ENCODE results near the gene PLA2G12B. TPM values are rescaled to one million over a fixed set of nuclear protein-coding genes. Genes with fewer than 3 reads are reported as not detected.

Gene PLA2G12B, protein sequence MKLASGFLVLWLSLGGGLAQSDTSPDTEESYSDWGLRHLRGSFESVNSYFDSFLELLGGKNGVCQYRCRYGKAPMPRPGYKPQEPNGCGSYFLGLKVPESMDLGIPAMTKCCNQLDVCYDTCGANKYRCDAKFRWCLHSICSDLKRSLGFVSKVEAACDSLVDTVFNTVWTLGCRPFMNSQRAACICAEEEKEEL
- 0.28 TPM in 1 of 2 replicates, not detected in the other for polyA plus RNA-seq

DNA sequence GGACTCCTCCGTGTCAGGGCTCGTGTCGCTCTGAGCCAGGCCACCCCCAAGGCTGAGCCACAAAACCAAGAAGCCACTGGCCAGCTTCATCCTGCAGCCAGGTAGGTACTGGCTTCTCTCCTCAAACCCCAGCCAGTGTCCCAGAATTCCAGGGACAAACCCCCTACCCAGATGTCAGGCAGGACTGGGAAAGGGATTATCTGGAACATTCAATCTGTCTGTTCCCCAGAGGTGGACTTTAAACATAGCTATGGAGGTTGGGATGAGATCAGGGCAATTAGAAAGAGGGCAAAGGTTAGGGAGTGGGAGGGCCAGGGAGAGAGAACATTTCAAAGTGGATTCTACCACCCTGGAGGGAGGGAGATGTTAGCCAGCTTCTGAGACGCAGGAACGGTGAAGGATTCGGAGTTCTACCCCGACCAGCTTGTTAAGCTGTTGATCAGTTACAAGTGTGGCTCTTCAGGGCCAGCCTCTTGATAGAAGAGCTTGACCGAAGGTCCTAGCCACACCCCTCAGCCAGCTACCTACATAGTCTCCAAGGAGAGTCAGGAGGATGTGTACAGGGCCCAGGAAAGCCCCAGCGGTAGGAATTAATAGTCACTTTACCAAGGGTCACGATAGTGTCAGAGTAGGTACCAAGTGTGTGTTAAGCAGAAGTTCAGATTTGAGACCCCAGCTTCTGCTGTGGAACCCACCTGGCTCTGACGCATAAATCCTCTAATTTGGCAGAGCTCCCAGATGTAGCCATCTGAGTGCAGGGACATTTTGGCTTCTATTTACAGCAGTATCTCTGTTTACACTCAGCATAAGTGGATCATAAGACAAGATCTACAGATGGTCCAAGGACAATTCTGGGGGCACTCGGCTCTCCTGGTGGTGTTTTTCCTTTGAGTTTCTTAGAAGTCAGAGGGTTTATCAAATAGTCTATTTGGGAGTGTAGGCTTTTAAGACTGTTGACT is at the start of gene PLA2G12B:
PLA2G12B (minus strand) TSS at position 211 of the 959 bp plus-strand sequence; CDS start at position 90, 121 bp downstream.

DNA sequence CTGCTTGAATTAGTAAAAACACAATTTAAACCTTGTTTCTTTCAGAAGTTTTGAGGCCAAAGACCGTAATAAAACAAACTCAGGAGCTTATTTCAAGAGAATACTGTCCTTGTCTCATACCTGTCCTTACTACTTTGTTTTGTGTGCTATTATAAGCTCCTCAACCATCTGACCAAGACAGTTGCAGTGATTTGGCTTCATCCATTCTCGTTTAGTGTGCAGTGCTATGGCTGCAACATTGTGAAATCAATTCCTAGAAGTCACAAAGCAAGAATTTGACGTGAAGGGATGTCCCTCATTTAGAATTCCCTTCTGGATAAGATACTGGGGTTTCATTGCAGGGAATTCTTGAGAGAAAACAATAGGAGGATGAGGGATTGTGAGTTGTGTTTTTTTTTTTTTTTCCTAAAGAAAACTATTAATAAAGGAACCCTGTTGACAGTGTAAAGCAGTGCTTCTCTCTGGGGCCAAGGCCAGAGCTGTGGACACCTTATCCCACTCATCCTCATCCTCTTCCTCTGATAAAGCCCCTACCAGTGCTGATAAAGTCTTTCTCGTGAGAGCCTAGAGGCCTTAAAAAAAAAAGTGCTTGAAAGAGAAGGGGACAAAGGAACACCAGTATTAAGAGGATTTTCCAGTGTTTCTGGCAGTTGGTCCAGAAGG is 61.3 kb downstream of the PLA2G12B start, which contains the start of gene OIT3:
OIT3 (plus strand) TSS at position 604 of the 663 bp plus-strand sequence. CDS start 60 bp downstream, outside the sequence.

Other genes starting within 250 kb of the PLA2G12B start
- 0.15 and 0.39 TPM in 2 replicates for gene OIT3, start 61.1 kb downstream of the PLA2G12B start, polyA plus RNA-seq
- gene P4HA1, start 142.1 kb upstream of the PLA2G12B start, polyA plus RNA-seq: 9.3 and 13.7 TPM in 2 replicates
- gene NUDT13, start 155.6 kb upstream of the PLA2G12B start, polyA plus RNA-seq: not detected in 2 replicates
- gene ECD, start 213.2 kb upstream of the PLA2G12B start, polyA plus RNA-seq: 23.9 and 27.6 TPM in 2 replicates
- gene FAM149B1, start 213.3 kb upstream of the PLA2G12B start, polyA plus RNA-seq: 8.5 and 12.6 TPM in 2 replicates